ENCODE measurements around the gene COL13A1. TPM values are rescaled to one million over a fixed set of nuclear protein-coding genes. Genes with fewer than 3 reads are reported as not detected.

COL13A1 gene
- total RNA-seq, 1 donor from 2014 or later: 9.2 TPM

GRCh38 chr10:69861251-69862240, 59.8 kb downstream of the COL13A1 start:
- DNase-seq (no peak), ATAC-seq (peak; percentile 13 to 34)
- TF ChIP-seq CTCF (IDR thresholded peaks at IDR 0.05): no peak
- Histone ChIP-seq H3K4me3 (no peak overlapping the region), H3K27ac (no peak overlapping the region), H3K4me1 (peaks cover 10% of the 10 kb centered on the region), H3K9me3 (no peaks in the 10 kb centered on the region), H3K36me3 (no peaks in the 10 kb centered on the region), H3K27me3 (ENCODE audit: low read depth) (no peaks in the 10 kb centered on the region)
- intact Hi-C loops (cut with DNase I): no loop called here

- H3K9me3 ChIP-seq: no peaks in the 10 kb centered on the region
- H3K4me3 ChIP-seq: no peak overlapping the region
- H3K36me3 ChIP-seq: no peaks in the 10 kb centered on the region
- H3K27ac ChIP-seq: no peak overlapping the region
- intact Hi-C loops (cut with DNase I): no loop called here
- no peak for ATAC-seq
- TF ChIP-seq CTCF (IDR thresholded peaks at IDR 0.05): no peak
- peaks cover 16% of the 10 kb centered on the region for H3K4me1 ChIP-seq
- H3K27me3 ChIP-seq (ENCODE audit: low read depth): no peaks in the 10 kb centered on the region
- no peak for DNase-seq
These were observed 61.3 kb downstream of the COL13A1 start for GRCh38 chr10:69862882-69863530.

- Histone ChIP-seq H3K4me1 (peaks cover 16% of the 10 kb centered on the region), H3K27me3 (ENCODE audit: low read depth) (no peaks in the 10 kb centered on the region), H3K9me3 (no peaks in the 10 kb centered on the region), H3K27ac (no peak overlapping the region), H3K36me3 (no peaks in the 10 kb centered on the region), H3K4me3 (no peak overlapping the region)
- no peak for ATAC-seq
- intact Hi-C loops (cut with DNase I): no loop called here
- no peak for DNase-seq
- no peak for TF ChIP-seq CTCF (IDR thresholded peaks at IDR 0.05)
These were observed 61.9 kb downstream of the COL13A1 start for GRCh38 chr10:69863580-69863979.

GRCh38 chr10:69864321-69864720, 62.6 kb downstream of the COL13A1 start:
- Histone ChIP-seq H3K27me3 (ENCODE audit: low read depth) (no peaks in the 10 kb centered on the region), H3K27ac (no peak overlapping the region), H3K4me1 (peaks cover 16% of the 10 kb centered on the region), H3K4me3 (no peak overlapping the region), H3K36me3 (no peaks in the 10 kb centered on the region), H3K9me3 (no peaks in the 10 kb centered on the region)
- no peak for TF ChIP-seq CTCF (IDR thresholded peaks at IDR 0.05)
- intact Hi-C loops (cut with DNase I): no loop called here
- DNase-seq (no peak), ATAC-seq (no peak)

- H3K4me1 ChIP-seq: peaks cover 16% of the 10 kb centered on the region
- no peak overlapping the region for H3K27ac ChIP-seq
- no peak overlapping the region for H3K4me3 ChIP-seq
- no peaks in the 10 kb centered on the region for H3K9me3 ChIP-seq
- no peak for ATAC-seq
- no peak for DNase-seq
- intact Hi-C loops (cut with DNase I): no loop called here
- TF ChIP-seq CTCF (IDR thresholded peaks at IDR 0.05): no peak
- H3K36me3 ChIP-seq: no peaks in the 10 kb centered on the region
- H3K27me3 ChIP-seq (ENCODE audit: low read depth): no peaks in the 10 kb centered on the region
These were observed 63.7 kb downstream of the COL13A1 start for GRCh38 chr10:69865450-69865849.
